HG03439 (cell line): Measurements from ENCODE around the gene ALG5.

Experiments used
- ATAC-seq: cut with Tn5 transposase; IDR thresholded peaks from one replicate; pipeline ENCODE4 v1.9.1; 2021; ENCODE audit warnings: mild to moderate bottlenecking, moderate library complexity; ENCODE audit not compliant: unreplicated experiment

The ALG5 gene, protein sequence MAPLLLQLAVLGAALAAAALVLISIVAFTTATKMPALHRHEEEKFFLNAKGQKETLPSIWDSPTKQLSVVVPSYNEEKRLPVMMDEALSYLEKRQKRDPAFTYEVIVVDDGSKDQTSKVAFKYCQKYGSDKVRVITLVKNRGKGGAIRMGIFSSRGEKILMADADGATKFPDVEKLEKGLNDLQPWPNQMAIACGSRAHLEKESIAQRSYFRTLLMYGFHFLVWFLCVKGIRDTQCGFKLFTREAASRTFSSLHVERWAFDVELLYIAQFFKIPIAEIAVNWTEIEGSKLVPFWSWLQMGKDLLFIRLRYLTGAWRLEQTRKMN

DNA sequence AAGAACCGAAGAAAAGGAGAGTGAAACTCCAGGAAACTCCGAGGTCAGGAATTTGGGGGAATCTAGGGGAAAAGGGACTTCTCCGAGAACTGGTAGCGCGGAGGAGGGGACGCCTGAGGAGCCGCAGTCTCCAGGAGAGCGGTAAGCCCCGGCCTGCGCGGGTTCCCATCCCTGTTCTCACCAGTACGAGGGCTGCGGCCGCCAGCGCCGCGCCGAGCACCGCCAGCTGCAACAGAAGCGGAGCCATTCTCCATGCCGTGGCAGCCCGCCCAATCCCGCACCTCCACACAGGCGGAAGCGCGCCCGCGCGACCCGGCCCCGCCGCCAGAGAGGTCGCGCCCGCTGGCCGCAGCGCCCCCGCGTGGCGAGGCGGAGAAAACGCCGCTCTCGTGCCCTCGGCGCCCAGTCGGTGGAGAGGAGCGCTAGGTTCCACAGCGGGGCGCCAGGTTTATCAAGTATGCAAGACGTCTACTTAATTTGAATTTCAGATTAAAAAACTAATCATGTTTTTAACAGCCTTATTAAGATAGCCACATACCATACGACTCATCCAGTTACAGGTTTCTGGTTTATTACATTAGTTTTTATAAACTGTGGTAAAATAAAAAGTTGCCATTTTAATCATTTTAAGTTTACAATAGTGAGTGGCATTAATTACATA, at the start of gene ALG5:
TSS of gene ALG5 (minus strand) at position 287 of the 661 bp plus-strand sequence. CDS start at position 247, 40 bp downstream.
- ATAC-seq = peak; percentile 68

DNA sequence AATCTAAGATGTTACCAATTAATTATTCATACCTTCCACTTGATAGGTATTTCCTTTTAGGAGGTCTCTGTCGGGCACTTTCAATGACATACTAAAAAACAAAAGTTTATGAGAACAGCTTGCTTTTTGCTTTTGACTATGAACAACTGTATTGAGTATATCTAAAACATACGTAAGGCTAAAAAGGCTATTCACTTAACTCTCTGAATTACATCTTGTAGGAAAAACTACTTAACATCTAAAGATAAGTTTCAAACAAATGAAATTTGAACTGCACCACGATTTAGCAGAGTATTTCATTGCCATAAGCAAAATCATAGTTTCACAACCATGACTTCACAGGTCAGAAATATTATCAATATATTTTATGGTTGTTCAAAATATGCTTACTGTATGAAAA, 48.7 kb upstream of the ALG5 start:
- no peak for ATAC-seq

- no peak for ATAC-seq
Measured at GRCh38 chr13:37047032-37047431, 47.9 kb upstream of the ALG5 start.

- no peak for ATAC-seq
Measured at GRCh38 chr13:37046062-37046461, 46.9 kb upstream of the ALG5 start.

- no peak for ATAC-seq
Measured at GRCh38 chr13:37040789-37041188, 41.6 kb upstream of the ALG5 start.

- no peak for ATAC-seq
Measured at GRCh38 chr13:37039896-37040295, 40.8 kb upstream of the ALG5 start.

GRCh38 chr13:37037241-37037640, 38.1 kb upstream of the ALG5 start:
- ATAC-seq = no peak

- no peak for ATAC-seq
Measured at GRCh38 chr13:37029617-37030016, 30.5 kb upstream of the ALG5 start.

DNA sequence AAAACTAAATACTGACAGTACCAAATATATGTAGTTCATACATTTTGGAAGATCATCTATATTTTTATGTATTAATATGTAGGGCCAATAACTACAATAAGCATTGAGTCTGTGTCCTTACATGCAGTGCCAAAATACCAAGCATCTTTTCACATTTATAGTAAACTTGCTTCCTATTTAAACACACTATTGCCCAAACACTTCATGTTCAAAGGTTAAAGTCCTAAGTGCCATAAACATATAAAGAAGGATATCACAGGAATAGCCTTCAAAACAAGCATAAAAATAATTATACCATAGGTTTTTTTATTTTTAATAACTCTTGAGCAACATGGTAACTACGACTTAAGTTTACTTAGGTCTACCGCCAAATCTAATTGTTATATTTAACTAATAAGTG, 28.5 kb upstream of the ALG5 start:
- ATAC-seq = no peak

DNA sequence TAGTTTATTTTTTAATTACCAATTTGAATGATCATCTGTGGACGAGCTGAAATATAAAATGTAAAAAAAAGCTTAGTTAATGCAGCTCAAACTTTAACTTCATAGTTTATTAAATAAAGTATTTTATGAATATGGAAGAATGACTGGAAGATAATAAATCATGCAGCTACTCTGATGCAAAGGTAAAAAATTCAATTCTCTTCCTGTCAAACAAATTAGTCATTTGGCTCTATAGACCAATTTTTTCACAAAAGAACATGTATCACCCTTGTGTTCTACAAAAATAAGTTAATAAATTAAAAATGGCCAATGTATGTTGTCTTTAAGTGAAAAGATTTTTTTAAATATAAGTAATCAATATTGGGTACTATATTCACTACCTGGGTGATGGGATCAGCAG, 27.6 kb upstream of the ALG5 start:
- no peak for ATAC-seq

DNA sequence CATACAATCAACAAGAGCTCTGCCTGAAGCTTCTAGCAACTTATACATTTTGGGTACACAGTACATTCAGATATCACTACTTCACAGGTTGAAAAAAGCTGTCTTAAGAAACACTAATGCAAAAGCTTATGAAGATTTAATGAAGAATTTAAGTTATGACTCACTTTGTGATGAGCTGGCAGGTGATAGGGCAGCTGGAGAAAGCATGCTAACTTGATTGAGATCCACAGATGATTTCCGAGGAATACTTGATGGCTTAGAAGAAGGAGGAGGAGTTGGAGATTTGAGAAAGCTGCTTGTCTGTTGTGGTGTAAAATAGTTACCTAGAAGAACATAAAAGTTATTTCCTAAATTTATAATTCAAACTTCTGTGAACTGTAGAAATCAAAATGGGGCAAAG, 24.7 kb upstream of the ALG5 start:
- ATAC-seq = no peak

- ATAC-seq = no peak
Measured at GRCh38 chr13:37014609-37015008, 15.5 kb upstream of the ALG5 start.

DNA sequence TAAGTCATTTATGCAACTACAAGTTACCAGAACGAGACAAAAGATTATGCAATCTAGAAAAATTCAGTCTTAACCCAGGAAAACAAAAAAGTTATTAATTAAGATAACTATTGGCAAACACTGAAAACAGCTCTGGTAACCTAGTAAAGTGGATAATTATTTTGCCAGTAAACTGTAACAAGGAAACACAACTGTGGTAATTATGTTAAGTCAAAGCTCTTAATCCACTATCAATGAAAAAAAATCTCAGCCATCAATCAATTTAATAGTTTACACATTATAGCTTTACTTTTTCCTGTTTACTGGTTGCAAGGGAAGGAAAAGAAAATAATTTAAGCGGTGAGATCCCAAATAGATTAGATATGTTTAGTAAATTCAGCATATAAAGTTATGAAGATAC, 12.6 kb upstream of the ALG5 start:
- ATAC-seq = no peak

DNA sequence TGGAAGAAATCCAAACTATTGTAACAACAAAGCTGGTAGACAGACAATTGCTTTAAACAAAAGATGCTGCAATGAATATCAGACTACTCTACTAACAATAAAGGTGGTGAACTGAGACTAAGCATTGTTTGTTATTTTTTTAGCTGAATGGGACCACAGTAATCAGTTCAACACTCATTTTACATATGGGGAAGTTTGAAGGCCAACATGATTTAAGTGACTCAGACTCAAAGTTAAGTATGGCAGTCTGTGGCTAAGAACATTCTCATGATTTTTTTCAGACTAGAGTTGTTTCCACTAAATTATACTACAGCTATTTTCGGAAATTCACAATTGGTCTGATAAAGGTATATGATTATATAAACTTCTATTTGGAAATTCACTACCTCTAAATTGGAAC, 11.9 kb upstream of the ALG5 start:
- no peak for ATAC-seq

DNA sequence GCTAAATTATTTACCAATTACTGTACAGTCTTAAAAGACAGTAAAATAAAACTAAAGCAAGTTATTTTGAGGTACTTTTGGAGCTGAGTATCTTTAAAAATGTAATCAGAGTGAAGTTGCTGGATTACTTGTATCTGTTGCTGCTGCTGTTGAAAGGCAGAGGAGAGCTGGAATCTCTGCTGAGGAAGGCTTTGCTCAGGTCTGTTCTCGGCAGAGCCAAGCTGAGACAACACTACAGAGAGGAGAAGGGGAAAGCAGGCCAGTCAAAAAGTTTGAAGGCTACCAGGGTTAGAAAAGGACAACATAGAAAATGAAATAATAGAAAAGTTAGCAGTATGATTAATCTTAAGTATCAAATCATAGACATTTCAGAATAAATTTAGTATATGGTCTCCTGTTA, 11.3 kb upstream of the ALG5 start:
- no peak for ATAC-seq

DNA sequence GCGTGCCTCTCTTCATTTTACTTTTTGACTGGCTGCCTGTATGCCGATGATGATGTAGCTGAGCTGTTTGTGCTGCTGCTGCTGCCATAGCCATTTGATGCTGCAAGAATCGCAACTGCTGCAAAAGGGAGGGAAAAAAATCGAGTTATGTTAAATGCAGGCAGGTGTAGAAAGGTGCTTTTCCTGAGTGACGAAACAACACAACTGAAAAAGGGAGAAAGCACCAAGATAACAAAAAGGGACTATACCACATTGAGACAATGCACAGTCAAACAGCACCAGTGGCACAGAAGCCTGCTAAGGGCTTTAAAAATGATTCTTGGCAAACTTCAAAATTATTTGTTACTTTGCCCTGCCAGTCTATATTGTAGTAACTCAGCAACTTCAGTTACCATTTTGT, 10.6 kb upstream of the ALG5 start:
- no peak for ATAC-seq

DNA sequence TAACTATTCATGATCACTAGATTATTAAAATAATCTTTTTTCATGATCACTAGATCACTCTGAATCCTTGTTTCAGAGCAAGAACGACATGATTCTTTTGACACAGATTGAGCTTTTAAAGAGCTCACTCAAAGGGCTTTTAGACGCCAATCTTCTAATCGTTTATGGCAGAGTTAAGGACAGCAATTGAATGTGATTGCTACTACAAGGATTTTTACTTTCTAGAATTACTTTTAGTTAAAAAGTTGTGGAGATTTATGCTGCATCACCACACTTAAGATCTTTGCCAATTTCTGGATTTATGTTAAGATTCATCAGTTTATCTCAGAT, 2.7 kb upstream of the ALG5 start:
- ATAC-seq = no peak

DNA sequence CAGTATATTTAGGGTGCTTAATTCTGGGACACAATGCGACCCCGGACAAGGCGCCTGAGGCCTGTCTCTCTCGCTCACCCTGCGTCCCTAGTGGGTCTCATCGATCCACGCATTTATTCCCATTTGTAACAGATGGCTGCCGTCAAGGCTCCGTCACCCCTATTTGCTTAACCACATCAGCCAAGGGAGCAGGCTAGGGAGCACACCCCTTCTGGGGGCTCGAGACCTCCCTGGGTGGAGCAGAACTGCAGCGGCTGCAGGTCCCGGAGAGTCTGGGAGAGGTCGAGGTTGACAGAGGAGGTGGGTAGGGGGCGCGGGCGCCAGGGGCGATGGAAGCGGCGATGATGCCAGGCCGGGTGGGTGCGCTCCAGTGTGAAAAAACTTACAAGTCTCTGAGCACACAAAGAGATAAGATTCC, 507 bp downstream of the ALG5 start:
- no peak for ATAC-seq

DNA sequence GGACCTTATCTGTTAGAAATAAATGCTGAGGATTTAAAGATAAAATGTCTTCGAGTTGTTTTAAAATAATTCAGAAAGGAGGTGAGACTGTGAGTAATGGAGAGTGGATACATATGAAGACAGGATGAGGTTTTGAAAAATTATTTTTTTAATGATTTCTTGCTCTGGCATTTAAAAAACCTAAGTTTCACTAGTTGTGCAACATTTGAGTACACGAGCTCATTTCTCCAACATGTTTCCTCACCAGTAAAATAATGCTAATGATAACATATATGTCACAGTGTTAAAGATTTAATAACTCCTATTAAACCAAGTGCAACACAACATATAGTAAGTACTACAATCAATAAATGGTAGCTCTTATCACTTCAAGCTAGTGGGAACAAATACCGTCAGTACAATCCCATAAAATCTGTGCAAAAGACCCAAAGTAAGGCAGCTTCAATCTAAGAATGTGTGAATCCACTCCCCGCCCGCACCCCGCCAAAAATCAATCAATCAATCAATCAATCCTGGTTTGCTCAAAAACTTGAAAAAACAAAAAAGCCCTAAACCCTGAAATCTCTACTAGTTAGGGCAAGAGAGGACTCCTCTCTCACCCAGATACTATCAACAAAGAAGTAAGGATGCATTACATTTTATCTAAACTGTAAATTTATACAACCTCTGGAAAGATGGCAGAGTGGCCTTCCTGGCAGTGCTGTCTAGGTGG, 1.3 kb downstream of the ALG5 start:
- ATAC-seq = no peak

DNA sequence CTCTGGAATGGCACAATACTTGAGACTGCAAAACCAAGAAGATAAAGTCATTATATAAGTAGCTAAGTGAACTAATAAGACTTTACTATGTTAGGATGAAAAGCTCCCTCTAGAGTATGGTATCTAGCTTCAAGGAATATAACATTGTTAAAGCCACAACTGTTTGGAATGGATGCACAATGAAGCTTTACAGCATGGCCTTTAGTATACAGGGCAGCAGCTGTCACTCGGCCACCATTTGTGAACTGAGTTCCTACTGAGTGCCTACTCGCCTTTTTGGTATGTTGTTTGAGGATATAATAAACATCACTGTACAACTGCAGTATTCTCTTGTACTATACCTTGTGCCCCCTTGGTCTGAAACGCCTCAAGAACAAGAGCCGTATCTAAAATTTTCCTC, 6.8 kb downstream of the ALG5 start:
- ATAC-seq = no peak

DNA sequence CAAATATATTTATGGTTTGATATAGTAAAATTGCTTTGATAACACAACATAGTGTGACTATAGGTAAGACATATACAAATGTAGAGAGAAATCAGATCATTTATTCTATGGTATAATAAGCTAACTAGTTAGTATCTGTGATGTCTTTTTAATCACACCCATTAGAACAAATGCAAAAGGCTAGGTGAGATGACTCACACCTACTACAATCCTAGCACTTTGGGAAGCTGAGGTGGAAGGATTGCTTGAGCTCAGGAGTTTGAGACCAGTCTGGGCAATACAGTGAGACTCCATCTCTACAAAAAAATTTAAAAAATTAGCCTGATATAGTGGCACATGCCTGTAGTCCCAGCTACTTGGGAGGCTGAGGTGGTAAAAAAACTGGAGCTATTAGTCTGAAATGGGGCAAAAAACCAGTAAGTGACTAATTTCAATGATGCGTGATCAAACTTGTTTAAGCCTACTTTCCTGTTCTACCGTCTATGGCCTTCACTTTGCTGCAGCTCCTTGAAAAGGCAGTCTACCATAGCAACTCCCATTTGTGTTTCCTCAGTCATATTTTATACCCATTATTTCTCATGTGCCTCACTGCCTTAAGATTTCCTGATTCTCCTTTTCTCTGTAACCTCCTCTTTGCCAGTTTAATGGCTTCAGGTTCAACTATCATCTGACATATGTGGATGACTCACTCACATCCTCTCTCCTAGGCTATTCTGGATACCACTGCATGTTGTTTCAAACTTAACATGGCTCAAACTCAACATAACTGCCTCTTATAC, 12.5 kb downstream of the ALG5 start:
- no peak for ATAC-seq
